Hematopoietic multipotent progenitor cell treated with erythropoietin and hydrocortisone succinate and interleukin-3 and kit ligand, for 17 days (in vitro differentiated cells): Measurements from ENCODE around the gene LIFR.
"Not testable (repeated sequence)": the region's sequence is repeated elsewhere in the genome, so short reads cannot be mapped to it uniquely, and the experiment has no call there.

Source experiments
- DNase-seq: peaks from one replicate; pipeline ENCODE4 v3.0.0-alpha.2; 2015; ENCODE audit warnings: low spot score

Gene LIFR

DNA sequence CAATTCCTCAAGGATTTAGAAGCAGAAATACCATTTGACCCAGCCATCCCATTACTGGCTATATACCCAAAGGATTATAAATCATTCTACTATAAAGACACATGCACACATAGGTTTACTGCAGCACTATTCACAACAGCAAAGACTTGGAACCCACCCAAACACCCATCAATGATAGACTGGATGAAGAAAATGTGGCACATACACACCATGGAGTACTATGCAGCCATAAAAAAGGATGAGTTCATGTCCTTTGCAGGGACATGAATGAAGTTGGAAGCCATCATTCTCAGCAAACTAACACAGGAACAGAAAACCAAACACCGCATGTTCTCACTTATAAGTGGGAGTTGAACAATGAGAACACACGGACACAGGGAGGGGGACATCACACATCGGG is 39.8 kb downstream of the LIFR start:
- not testable (repeated sequence) for DNase-seq

- no peak for DNase-seq
These were observed 40.8 kb downstream of the LIFR start for GRCh38 chr5:38515646-38516045.

DNA sequence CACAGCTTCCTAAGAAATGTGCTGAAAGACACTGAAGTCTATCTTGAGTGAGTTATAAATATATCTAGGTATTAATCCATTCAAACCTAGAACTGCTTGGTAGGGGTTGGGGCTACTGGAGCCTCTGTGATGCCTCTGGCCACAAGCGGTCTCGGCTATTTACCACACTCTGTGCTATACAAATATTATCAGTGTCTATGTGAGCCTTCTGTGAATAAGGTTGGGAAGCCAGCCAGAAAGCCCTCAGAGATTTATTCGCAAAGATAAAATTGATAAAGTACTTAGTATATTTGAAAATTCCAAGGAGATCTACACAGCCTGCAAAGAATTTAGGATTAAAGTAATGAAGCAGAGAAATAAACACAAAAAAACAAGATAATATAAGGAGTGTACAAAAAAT is 41.4 kb downstream of the LIFR start:
- DNase-seq: no peak

- no peak for DNase-seq
These were observed 47.3 kb downstream of the LIFR start for GRCh38 chr5:38509185-38509584.

GRCh38 chr5:38506302-38506701 is 50.1 kb downstream of the LIFR start:
- DNase-seq: no peak

DNA sequence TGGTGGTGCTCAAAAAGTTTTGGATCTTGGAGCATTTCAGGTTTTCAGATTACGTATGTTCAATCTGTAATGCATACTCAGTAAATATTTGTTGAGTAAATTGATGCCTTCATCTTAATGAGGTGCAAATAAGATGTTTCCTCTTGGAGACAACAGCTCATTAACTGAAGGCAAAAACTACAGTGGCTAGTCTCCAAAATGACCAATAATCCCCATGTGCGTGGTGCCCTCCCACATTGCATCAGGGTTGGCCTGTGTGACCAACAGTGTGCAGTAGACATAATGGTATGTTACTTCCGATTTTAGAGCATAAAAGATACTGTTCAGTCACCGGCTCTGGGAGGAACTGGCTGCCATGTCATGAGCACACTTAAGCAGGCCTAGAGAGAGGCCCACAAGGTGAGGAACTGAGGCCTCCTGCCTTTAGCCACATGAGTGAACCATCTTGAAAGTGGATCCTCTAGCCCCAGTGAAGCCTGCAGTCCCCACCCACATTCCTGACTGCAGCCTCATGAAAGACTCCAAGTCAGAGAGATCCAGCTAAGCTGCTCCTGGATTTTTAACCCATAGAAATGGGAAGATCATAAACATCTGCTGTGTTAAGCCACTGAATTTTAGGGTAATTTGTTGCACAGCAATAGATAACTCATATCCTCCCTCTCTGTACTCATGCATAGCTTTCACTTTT is 55.7 kb downstream of the LIFR start:
- DNase-seq: no peak

DNA sequence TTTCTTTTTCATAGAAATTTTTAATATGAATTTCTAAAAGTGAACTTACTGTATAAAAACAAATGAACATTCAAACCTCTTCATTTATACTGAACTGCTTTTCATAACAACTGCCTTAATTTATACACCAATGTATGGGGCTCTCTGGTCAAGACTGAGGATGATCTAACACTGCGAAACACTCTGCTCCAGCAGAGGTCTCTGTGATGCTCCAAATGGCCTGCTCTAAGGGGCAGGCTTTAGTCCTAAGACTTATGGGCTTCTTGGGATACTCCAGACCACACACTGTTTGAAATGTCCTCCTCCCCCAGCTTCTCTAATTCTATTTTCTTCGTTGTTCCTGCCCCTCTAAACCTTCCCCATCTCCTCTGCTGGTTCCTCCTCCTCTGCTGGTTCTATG is 58.5 kb downstream of the LIFR start:
- no peak for DNase-seq

GRCh38 chr5:38494763-38495162 is 61.7 kb downstream of the LIFR start:
- DNase-seq: no peak

DNA sequence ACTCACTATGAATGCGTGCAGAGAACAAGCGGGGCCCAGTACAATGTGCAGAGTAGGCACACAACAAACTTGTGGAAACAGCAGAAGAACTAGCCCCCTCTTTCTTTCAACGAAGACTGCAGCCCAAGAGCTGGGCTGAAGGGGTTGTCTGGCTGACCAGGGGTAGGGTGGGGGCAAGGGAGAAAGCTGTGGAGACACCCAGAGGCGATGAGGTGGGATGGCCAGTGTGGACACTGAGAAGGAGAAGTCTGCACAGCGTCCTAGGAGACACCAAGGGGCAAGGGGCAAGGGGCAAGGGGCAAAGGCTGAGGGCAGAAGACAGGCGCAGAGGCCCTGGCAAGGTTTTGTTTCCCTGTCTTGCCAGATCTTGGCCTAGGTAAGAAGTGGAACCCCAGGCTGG is 62.3 kb downstream of the LIFR start:
- DNase-seq: no peak

DNA sequence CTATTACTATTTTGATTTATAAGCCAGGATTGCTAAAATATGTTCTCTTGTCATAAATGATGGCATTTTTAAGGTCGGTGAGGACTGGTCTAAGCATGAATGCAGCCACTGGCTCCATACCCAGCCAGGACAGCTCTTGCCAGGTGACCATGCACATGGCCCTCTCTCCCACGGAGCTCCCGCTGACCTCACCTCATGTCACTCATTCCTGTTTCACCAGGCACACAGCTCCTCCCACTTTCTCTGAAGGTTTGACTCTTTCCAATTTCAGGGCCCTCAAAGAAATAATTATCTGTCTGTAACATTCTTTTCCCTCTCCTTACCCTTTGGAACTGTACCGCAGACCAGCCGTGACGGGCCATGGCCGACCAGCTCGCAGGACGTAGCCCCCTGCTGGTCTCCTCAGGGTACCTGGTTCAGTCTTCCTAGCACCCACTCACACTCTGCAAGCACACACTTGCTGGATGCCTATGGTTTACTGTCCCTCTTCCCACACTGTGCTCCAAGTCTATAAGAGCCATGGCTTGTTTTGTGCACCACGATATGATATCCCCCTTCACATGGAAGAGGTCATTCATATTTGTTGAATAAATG is 72.5 kb downstream of the LIFR start:
- DNase-seq: no peak

DNA sequence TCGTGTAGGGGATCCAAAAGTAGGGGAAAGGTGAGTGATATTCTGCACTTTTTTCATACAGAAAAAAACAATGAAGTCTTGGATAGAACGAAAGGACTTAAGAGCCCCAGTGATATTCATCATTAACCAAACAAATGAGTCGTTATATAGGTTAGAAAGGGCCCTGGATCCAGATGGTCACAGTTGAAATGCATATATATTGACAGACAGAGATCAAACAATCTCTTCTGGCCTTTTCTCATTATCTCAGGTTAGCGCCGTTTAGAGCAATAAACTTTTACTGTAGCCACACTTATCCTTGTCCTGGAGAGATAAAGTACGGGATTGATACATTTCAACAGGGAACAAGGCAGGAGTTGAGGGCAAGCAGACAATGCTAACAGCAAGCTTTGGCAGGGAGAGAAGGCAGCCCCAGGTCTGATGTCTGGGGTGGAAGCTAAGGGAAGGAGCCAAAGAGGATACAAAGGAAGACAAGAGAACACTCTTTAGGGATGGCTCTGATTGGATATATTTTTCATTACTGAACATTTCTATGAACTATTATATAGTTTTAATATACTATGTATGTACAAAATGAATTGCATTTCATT is 77.0 kb downstream of the LIFR start:
- DNase-seq: no peak

DNA sequence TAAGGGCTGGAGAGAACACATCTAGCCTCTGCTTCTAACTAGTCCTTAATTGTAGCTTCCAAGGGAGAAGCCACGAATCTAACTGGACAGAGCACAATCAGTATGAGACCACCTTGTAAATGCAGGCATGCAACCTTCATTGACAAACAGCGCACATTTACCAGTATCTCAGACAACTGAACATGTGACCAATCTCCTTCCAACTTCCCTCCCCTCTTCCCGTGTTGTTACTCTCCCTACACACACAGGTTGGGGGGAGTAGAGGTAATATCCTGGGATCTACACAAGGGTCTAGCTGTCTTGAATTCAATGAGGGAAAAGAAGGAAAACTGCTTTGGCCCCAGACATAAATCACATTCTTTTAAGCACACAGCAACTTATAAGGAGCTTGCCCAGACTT is 77.6 kb downstream of the LIFR start:
- no peak for DNase-seq

GRCh38 chr5:38478166-38478565 is 78.3 kb downstream of the LIFR start:
- no peak for DNase-seq

GRCh38 chr5:38473008-38473407 is 83.4 kb downstream of the LIFR start:
- no peak for DNase-seq

DNA sequence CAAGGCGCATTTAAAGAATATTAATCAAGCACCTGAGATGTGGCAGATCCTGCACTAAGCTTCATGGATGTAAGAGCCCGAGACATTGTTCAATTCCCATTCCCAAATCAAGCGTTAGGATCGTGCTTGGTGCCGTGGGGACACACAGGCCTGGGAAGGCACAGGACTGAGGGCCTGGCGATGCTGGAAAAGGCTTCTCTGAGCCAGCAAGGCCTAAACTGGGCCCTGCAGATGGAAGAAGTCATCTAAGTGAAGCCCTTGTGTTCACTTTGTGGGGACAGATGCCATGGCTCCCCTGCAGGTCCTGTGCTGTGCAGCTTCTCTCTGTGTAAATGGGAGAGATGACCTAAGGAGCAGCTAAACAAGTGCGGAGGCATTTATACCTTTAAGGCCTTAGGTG is 83.9 kb downstream of the LIFR start:
- DNase-seq: no peak

GRCh38 chr5:38471709-38472108 is 84.7 kb downstream of the LIFR start:
- no peak for DNase-seq

DNA sequence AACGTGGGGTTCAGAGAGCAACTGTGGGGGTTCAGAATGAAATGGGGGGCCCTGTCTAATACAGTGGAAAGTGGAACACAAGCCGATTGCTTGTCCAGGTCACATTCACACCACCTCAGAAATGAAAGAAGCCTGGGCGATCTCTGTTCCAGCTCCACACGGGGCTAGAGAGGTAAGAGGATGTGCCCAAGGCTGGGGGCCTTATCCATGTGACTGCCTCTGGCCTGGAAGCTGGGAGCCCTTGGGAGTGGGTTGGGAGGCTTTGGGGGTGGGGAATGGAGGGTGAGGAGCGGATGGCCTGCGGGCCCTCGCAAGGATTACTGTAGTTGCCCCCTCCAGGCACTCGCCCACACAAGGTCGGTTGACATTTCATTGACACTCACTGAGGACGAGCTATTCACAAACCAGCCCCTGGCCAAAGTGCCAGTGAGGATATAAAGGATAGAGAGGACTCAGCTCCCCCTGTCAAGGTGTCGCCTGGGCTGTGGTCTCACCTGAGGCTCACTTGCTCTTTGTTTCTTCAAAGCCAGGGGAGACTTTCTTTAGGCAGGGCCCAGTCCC is 86.7 kb downstream of the LIFR start:
- DNase-seq: no peak

DNA sequence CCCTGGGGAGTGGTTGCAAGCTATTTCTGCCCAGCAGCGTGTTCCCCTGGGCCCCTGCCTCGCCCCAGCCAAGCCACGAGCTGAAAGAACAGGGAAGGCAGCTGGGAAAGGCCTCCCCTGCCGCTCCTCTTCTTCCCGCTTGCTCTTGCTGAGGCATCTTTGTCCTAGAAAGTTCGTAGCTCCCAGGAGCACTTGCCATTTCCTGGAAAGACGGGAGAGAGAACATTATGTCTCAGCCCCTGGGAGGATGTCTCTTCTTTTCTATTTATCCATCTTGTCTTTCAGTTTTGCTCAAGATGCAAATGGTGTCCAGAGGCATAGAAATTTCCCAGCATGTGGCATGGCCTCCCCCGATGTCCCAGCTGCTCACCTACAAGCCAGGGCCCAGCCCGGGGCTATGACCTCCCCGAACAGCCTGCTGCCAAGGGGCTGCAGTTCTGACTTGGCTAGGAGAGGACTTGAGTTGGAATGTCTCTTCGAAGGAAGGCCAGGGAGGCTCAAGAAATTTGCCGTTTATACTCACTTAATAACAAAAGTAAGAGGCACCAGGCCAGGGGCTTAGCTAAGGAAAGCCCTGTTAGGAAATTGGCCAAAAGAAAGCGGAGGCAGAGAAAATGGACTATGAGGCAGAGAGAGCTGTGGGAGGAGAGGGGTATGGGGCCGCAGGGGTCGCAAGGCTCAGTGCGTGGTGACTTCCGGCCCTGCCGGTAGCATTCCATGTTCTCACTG is 87.3 kb downstream of the LIFR start:
- no peak for DNase-seq

DNA sequence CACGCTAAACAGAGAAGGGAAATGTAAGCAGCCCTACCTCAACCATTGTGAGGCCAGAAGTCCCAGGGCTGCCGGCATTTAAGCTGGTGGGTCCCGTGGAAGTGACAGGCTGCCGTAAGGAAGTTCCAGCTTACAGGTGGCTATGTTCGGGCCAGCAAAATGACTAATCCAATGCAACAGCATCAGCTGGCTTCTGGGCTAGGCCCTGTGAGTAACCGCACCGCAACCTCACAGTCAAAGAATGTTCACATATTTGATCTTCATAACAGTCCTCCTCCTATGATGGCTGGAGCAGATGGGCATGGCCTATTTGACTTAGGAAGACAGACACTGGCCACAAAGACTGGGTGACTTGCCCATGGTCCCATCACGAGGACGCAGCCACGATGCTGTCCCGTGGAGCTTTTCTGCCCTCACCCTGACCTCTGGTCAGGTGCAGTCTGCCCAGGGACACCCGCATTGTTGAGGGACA is 88.2 kb downstream of the LIFR start:
- DNase-seq: no peak

- DNase-seq: no peak
These were observed 88.9 kb downstream of the LIFR start for GRCh38 chr5:38467353-38468040.

- no peak for DNase-seq
These were observed 89.8 kb downstream of the LIFR start for GRCh38 chr5:38466424-38467189.
